ENCODE results near the gene CHMP4B.

Gene CHMP4B

GRCh38 chr20:33793011-33793931, 17.9 kb upstream of the CHMP4B start:
- H3K27me3 ChIP-seq (replicated peaks; ENCODE audit: insufficient read depth, low read length) = no peaks in the 10 kb centered on the region
- no peak overlapping the region for H3K9ac ChIP-seq (ENCODE audit: low read length)
- H3K27ac ChIP-seq (ENCODE audit: low read length) = no peak overlapping the region
- peaks cover 10% of the 10 kb centered on the region; the same call in 1 of the 2 replicates for H3K4me1 ChIP-seq (ENCODE audit: low read length)
- H3K36me3 ChIP-seq (replicated peaks; ENCODE audit: insufficient read depth, low read length) = no peaks in the 10 kb centered on the region
- no peak overlapping the region for H3K4me2 ChIP-seq (ENCODE audit: low read depth, low read length)
- DNase-seq = no peak
- no peaks in the 10 kb centered on the region for H3F3A ChIP-seq (ENCODE audit: insufficient read depth, low read length)
- TF ChIP-seq EZH2 (optimal IDR thresholded peaks at IDR 0.05; ENCODE audit: low read depth, low read length) (no peak), EZH2phosphoT487 (IDR thresholded peaks at IDR 0.05; ENCODE audit: low read length) (no peak)
- TF ChIP-seq, protein P1, sequence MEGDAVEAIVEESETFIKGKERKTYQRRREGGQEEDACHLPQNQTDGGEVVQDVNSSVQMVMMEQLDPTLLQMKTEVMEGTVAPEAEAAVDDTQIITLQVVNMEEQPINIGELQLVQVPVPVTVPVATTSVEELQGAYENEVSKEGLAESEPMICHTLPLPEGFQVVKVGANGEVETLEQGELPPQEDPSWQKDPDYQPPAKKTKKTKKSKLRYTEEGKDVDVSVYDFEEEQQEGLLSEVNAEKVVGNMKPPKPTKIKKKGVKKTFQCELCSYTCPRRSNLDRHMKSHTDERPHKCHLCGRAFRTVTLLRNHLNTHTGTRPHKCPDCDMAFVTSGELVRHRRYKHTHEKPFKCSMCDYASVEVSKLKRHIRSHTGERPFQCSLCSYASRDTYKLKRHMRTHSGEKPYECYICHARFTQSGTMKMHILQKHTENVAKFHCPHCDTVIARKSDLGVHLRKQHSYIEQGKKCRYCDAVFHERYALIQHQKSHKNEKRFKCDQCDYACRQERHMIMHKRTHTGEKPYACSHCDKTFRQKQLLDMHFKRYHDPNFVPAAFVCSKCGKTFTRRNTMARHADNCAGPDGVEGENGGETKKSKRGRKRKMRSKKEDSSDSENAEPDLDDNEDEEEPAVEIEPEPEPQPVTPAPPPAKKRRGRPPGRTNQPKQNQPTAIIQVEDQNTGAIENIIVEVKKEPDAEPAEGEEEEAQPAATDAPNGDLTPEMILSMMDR (IDR thresholded peaks at IDR 0.05; ENCODE audit: low read length) = no peak
- no peaks in the 10 kb centered on the region for H3K9me3 ChIP-seq (replicated peaks; ENCODE audit: insufficient read depth, low read length)
- H3K4me3 ChIP-seq (ENCODE audit: low read length) = no peak overlapping the region
- 0 out of 2 replicates have a peak, but pooled peaks cover 7% of the 10 kb centered on the region for H3K79me2 ChIP-seq (ENCODE audit: low read length)
- H2AFZ ChIP-seq (ENCODE audit: low read length) = no peak overlapping the region
- no peaks in the 10 kb centered on the region for H3K9me2 ChIP-seq (replicated peaks; ENCODE audit: insufficient read depth, low read length)
- no peaks in the 10 kb centered on the region for H4K20me1 ChIP-seq (ENCODE audit: insufficient read depth, low read length)

DNA sequence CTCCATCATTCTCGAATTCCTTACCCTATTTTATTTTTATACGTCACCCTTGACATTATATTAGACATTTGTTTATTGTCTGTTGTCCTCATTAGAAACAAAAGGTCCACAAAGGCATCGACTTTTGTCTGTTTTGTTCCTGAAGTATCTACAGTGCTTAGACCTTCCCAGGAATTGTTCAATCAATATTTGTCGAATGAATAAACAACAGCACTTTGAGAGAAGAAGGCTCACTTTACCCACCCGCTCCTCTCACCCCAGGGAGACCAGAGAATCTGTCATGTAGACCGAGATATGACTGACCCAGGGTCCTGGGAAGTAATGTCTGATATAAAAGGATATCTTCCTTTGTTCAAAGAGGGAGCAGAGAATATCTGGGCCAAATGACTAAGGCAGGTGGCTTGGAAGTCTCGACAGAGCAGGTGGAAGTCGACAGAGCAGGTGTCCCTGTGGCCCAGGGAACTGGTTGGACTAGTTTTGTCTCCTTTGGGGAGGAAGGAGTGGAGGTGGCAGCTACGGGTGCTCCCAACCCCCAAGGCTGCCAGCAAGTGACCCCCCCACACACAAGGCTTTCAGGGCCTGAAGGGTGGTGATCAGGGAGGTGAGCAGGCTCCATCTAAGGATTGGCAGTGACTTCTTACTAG, 14.8 kb upstream of the CHMP4B start:
- Histone ChIP-seq H3K4me3 (ENCODE audit: low read length) (no peak overlapping the region), H4K20me1 (ENCODE audit: insufficient read depth, low read length) (no peaks in the 10 kb centered on the region), H3K36me3 (replicated peaks; ENCODE audit: insufficient read depth, low read length) (no peaks in the 10 kb centered on the region), H3K9ac (ENCODE audit: low read length) (no peak overlapping the region), H3K9me2 (replicated peaks; ENCODE audit: insufficient read depth, low read length) (no peaks in the 10 kb centered on the region), H3K27ac (ENCODE audit: low read length) (no peak overlapping the region), H3K9me3 (replicated peaks; ENCODE audit: insufficient read depth, low read length) (no peaks in the 10 kb centered on the region), H3K4me2 (ENCODE audit: low read depth, low read length) (no peak overlapping the region), H3K4me1 (ENCODE audit: low read length) (peaks cover 10% of the 10 kb centered on the region; the same call in 1 of the 2 replicates), H3F3A (ENCODE audit: insufficient read depth, low read length) (no peaks in the 10 kb centered on the region), H2AFZ (ENCODE audit: low read length) (no peak overlapping the region), H3K27me3 (replicated peaks; ENCODE audit: insufficient read depth, low read length) (no peaks in the 10 kb centered on the region), H3K79me2 (ENCODE audit: low read length) (0 out of 2 replicates have a peak, but pooled peaks cover 7% of the 10 kb centered on the region)
- TF ChIP-seq, protein P1 (IDR thresholded peaks at IDR 0.05; ENCODE audit: low read length) = no peak
- TF ChIP-seq EZH2 (optimal IDR thresholded peaks at IDR 0.05; ENCODE audit: low read depth, low read length) (no peak), EZH2phosphoT487 (IDR thresholded peaks at IDR 0.05; ENCODE audit: low read length) (no peak)
- no peak for DNase-seq

DNA sequence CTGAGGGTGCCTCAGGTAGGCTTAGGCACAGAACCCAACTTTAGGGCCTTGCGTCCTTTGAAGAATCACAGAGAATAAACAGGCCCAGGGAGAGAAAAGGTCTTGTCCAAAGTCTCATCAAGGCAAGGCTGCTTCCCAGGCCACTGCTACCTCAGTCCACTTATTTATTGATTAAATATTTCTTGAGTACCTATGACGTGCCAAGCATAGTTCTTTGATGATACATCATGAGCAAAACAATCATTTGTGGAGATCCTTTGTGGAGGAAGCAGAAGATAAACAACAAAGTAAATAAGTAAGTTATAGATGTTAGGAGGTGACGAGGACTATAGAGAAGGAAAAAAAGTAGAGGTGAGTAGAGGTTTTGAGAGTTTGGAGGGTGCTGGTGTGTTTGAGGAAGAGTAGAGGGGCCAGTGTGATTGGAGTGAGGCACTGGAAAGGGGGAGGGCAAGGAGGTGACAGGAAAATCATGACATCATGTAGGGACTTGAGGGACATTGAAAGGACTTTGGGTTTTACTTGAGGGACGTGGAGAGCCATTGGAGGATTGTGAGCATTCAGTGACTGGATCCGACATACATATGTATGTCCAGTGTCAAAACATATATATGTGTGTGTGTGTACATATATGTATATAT, 14.1 kb upstream of the CHMP4B start:
- DNase-seq = no peak
- Histone ChIP-seq H2AFZ (ENCODE audit: low read length) (no peak overlapping the region), H3K27me3 (replicated peaks; ENCODE audit: insufficient read depth, low read length) (no peaks in the 10 kb centered on the region), H3K27ac (ENCODE audit: low read length) (no peak overlapping the region), H3K9ac (ENCODE audit: low read length) (no peak overlapping the region), H3K36me3 (replicated peaks; ENCODE audit: insufficient read depth, low read length) (no peaks in the 10 kb centered on the region), H3K79me2 (ENCODE audit: low read length) (0 out of 2 replicates have a peak, but pooled peaks cover under 1% of the 10 kb centered on the region), H3K9me3 (replicated peaks; ENCODE audit: insufficient read depth, low read length) (no peaks in the 10 kb centered on the region), H3K4me2 (ENCODE audit: low read depth, low read length) (no peak overlapping the region), H3K9me2 (replicated peaks; ENCODE audit: insufficient read depth, low read length) (no peaks in the 10 kb centered on the region), H3K4me1 (ENCODE audit: low read length) (peaks cover 10% of the 10 kb centered on the region; the same call in 1 of the 2 replicates), H4K20me1 (ENCODE audit: insufficient read depth, low read length) (no peaks in the 10 kb centered on the region), H3K4me3 (ENCODE audit: low read length) (no peak overlapping the region), H3F3A (ENCODE audit: insufficient read depth, low read length) (no peaks in the 10 kb centered on the region)
- TF ChIP-seq EZH2 (optimal IDR thresholded peaks at IDR 0.05; ENCODE audit: low read depth, low read length) (no peak), EZH2phosphoT487 (IDR thresholded peaks at IDR 0.05; ENCODE audit: low read length) (no peak)
- TF ChIP-seq, protein P1 (IDR thresholded peaks at IDR 0.05; ENCODE audit: low read length) = no peak
